Mesenchymal stem cell (in vitro differentiated cells and primary cell): Measurements from ENCODE around the gene SVEP1.
A peak's percentile ranks its signal among the peaks of the same experiment; 100 is the strongest.

Experiments used
- DNase-seq: peaks from one replicate; pipeline ENCODE4 v3.0.0-alpha.2; 2013
- H2AFZ ChIP-seq: one replicate; pipeline ENCODE4 v1.6.1; 2013; ENCODE audit warnings: low read depth, mild to moderate bottlenecking, control low read depth, inconsistent platforms, low read length, moderate library complexity
- H2AK5ac ChIP-seq: 2 replicates; pipeline ENCODE4 v1.6.1; 2013; ENCODE audit warnings: low read length, moderate library complexity, mild to moderate bottlenecking, inconsistent platforms; ENCODE audit not compliant: severe bottlenecking
- H2BK120ac ChIP-seq: one replicate; pipeline ENCODE4 v1.6.1; 2013; ENCODE audit warnings: low read depth, mild to moderate bottlenecking, inconsistent platforms, low read length, moderate library complexity
- H2BK12ac ChIP-seq, 2 experiments: one replicate each; pipeline ENCODE4 v1.6.1; 2013; ENCODE audit warnings: inconsistent platforms in 2 of 2, low read length in 2 of 2, mild to moderate bottlenecking in 2 of 2, moderate library complexity in 2 of 2, control low read depth in 1 of 2
- H2BK15ac ChIP-seq: one replicate; pipeline ENCODE4 v1.6.1; 2013; ENCODE audit warnings: mild to moderate bottlenecking, low read depth, inconsistent platforms; ENCODE audit not compliant: poor library complexity, severe bottlenecking
- H2BK5ac ChIP-seq: 2 replicates; pipeline ENCODE4 v1.6.1; 2013; ENCODE audit warnings: low read depth, mild to moderate bottlenecking, low read length, control low read depth, inconsistent platforms; ENCODE audit not compliant: poor library complexity, severe bottlenecking
- H3K14ac ChIP-seq, 2 experiments: one replicate each; pipeline ENCODE4 v1.6.1; 2013; ENCODE audit warnings: inconsistent platforms in 2 of 2, low read length in 2 of 2, control low read depth in 1 of 2, mild to moderate bottlenecking in 1 of 2, moderate library complexity in 1 of 2
- H3K18ac ChIP-seq, 2 experiments: one replicate each; pipeline ENCODE4 v1.6.1; 2013; ENCODE audit warnings: inconsistent platforms in 2 of 2, low read length in 2 of 2, control low read depth in 1 of 2, low read depth in 1 of 2, mild to moderate bottlenecking in 1 of 2
- H3K23ac ChIP-seq, 2 experiments: one replicate each; pipeline ENCODE4 v1.6.1; 2013; ENCODE audit warnings: inconsistent platforms in 2 of 2, low read length in 2 of 2, mild to moderate bottlenecking in 2 of 2, moderate library complexity in 2 of 2, control low read depth in 1 of 2
- H3K27ac ChIP-seq: 2 replicates; pipeline ENCODE4 v1.5.1; 2013; ENCODE audit warnings: mild to moderate bottlenecking, moderate library complexity, low read length, control low read depth, inconsistent platforms; ENCODE audit not compliant: poor library complexity, severe bottlenecking
- H3K27me3 ChIP-seq, 2 experiments: 2 replicates each; pipeline versions ENCODE4 v1.6.1 to v1.7.0; 2013; ENCODE audit warnings: low read length in 2 of 2, mild to moderate bottlenecking in 2 of 2, moderate library complexity in 2 of 2, control low read depth in 1 of 2, inconsistent platforms in 1 of 2; ENCODE audit not compliant: control insufficient read depth in 1 of 2, insufficient read depth in 1 of 2
- H3K36me3 ChIP-seq, 2 experiments: 2 replicates each; pipeline versions ENCODE4 v1.6.1 to v1.7.0; 2013; ENCODE audit warnings: low read length in 2 of 2, control low read depth in 1 of 2, inconsistent platforms in 1 of 2, low read depth in 1 of 2, mild to moderate bottlenecking in 1 of 2; ENCODE audit not compliant: insufficient read depth in 2 of 2, control insufficient read depth in 1 of 2
- H3K4ac ChIP-seq, 2 experiments: one replicate each; pipeline ENCODE4 v1.6.1; 2013; ENCODE audit warnings: inconsistent platforms in 2 of 2, low read length in 2 of 2, mild to moderate bottlenecking in 2 of 2, moderate library complexity in 2 of 2, control low read depth in 1 of 2, low read depth in 1 of 2
- H3K4me1 ChIP-seq: 2 replicates; pipeline ENCODE4 v1.6.1; 2013; ENCODE audit warnings: low read depth, low read length, control low read depth; ENCODE audit not compliant: control insufficient read depth, insufficient read depth
- H3K4me2 ChIP-seq: 2 replicates; pipeline ENCODE4 v1.6.1; 2013; ENCODE audit warnings: low read length, mild to moderate bottlenecking, inconsistent platforms; ENCODE audit not compliant: poor library complexity, severe bottlenecking
- H3K4me3 ChIP-seq, 2 experiments: 2 replicates each; pipeline versions ENCODE4 v1.5.1 to v1.7.0; 2013; ENCODE audit warnings: low read length in 2 of 2, mild to moderate bottlenecking in 2 of 2, control low read depth in 1 of 2, low read depth in 1 of 2; ENCODE audit not compliant: insufficient read depth in 1 of 2
- H3K79me1 ChIP-seq: replicated peaks from 2 replicates; pipeline ENCODE4 v1.6.1; 2013; ENCODE audit warnings: mild to moderate bottlenecking, control low read depth, low read length, inconsistent platforms; ENCODE audit not compliant: poor library complexity, severe bottlenecking
- H3K9ac ChIP-seq: 2 replicates; pipeline ENCODE4 v1.7.0; 2013; ENCODE audit warnings: mild to moderate bottlenecking, low read length, moderate library complexity
- H3K9me3 ChIP-seq: 2 replicates; pipeline ENCODE4 v1.7.0; 2013; ENCODE audit warnings: mild to moderate bottlenecking, low read length; ENCODE audit not compliant: control insufficient read depth
- H4K8ac ChIP-seq: one replicate; pipeline ENCODE4 v1.6.1; 2013; ENCODE audit warnings: inconsistent platforms, mild to moderate bottlenecking, low read length, moderate library complexity
- H4K91ac ChIP-seq: one replicate; pipeline ENCODE4 v1.6.1; 2013; ENCODE audit warnings: mild to moderate bottlenecking, low read length, inconsistent platforms
- WGBS: methylation state at CpG from one replicate; pipeline ENCODE4 v1.1.7; 2013; ENCODE audit warnings: mixed read lengths; 5-methylcytosine and 5-hydroxymethylcytosine counted together

The SVEP1 gene

GRCh38 chr9:110464321-110464720 is 115.2 kb downstream of the SVEP1 start:
- peak; percentile 10 for DNase-seq
- 50% methylated on average over 1 of the region's 1 CpG for WGBS

GRCh38 chr9:110463499-110463898 is 116.0 kb downstream of the SVEP1 start:
- Histone ChIP-seq H3K4ac (no peak overlapping the region), H3K27me3 (no peaks in the 10 kb centered on the region), H3K18ac (no peak overlapping the region), H2BK120ac (no peak overlapping the region), H3K9ac (no peak overlapping the region), H3K4me1 (no peaks in the 10 kb centered on the region), H3K23ac (no peak overlapping the region), H2BK15ac (no peak overlapping the region), H3K4me2 (no peak overlapping the region), H3K36me3 (peaks cover 0 to 41% of the 10 kb centered on the region in 2 experiments), H3K14ac (no peak overlapping the region), H4K91ac (no peak overlapping the region), H2AK5ac (no peak overlapping the region), H2BK5ac (no peak overlapping the region), H3K9me3 (no peaks in the 10 kb centered on the region), H3K4me3 (no peak overlapping the region), H3K27ac (no peak overlapping the region), H3K79me1 (no peaks in the 10 kb centered on the region), H4K8ac (no peak overlapping the region), H2AFZ (no peak overlapping the region), H2BK12ac (no peak overlapping the region)
- no peak for DNase-seq
- WGBS, result 93% methylated on average over 3 of the region's 3 CpGs

More at GRCh38 chr9:110464321-110464720, 115.2 kb downstream of the SVEP1 start:
- no peak overlapping the region for H3K23ac ChIP-seq
- H2AK5ac ChIP-seq, result no peak overlapping the region
- no peak overlapping the region for H2BK12ac ChIP-seq
- H3K36me3 ChIP-seq, result peaks cover 0 to 44% of the 10 kb centered on the region in 2 experiments
- H3K4me1 ChIP-seq, result no peaks in the 10 kb centered on the region
- H3K4me3 ChIP-seq, result no peak overlapping the region
- no peak overlapping the region for H4K8ac ChIP-seq
- H2BK15ac ChIP-seq, result no peak overlapping the region
- H3K14ac ChIP-seq, result no peak overlapping the region
- H3K4ac ChIP-seq, result no peak overlapping the region
- no peak overlapping the region for H4K91ac ChIP-seq
- no peaks in the 10 kb centered on the region for H3K9me3 ChIP-seq
- no peak overlapping the region for H3K9ac ChIP-seq
- H3K27me3 ChIP-seq, result no peaks in the 10 kb centered on the region
- no peak overlapping the region for H3K18ac ChIP-seq
- H3K79me1 ChIP-seq, result no peaks in the 10 kb centered on the region
- H2AFZ ChIP-seq, result no peak overlapping the region
- H2BK120ac ChIP-seq, result no peak overlapping the region
- H3K4me2 ChIP-seq, result no peak overlapping the region
- H3K27ac ChIP-seq, result no peak overlapping the region
- no peak overlapping the region for H2BK5ac ChIP-seq

DNA sequence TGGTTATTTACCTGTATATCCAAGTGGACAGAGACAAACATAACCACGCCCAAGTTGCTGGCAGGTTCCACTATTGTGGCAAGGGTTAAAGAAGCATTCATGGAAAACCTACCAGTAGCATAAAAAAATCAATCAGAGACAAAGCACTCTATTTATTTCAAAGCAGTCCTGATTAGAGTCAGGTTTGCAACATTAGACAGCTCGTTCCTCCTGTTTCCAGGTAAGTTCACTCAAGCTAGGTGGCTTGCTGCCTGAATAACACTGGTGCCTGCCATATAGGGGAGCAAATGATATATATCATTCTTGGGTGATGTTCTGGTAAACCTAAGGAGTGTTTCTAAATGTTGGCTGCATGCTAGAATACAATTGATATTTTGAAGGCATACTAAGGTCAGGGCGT is 122.3 kb downstream of the SVEP1 start:
- Histone ChIP-seq H3K18ac (no peak overlapping the region), H2BK12ac (no peak overlapping the region), H3K4me3 (no peak overlapping the region), H3K14ac (no peak overlapping the region), H3K4me2 (no peak overlapping the region), H2BK15ac (no peak overlapping the region), H3K27me3 (no peaks in the 10 kb centered on the region), H3K4ac (no peak overlapping the region), H3K27ac (no peak overlapping the region), H3K79me1 (no peaks in the 10 kb centered on the region), H2BK5ac (no peak overlapping the region), H3K4me1 (no peaks in the 10 kb centered on the region), H3K9me3 (no peaks in the 10 kb centered on the region), H4K91ac (no peak overlapping the region), H2AK5ac (no peak overlapping the region), H3K36me3 (peaks cover 0 to 42% of the 10 kb centered on the region in 2 experiments), H3K9ac (no peak overlapping the region), H4K8ac (no peak overlapping the region), H3K23ac (no peak overlapping the region), H2BK120ac (no peak overlapping the region), H2AFZ (no peak overlapping the region)
- 95% methylated on average over 2 of the region's 3 CpGs for WGBS
- no peak for DNase-seq

- Histone ChIP-seq H4K8ac (no peak overlapping the region), H3K4ac (no peak overlapping the region), H3K23ac (no peak overlapping the region), H3K14ac (no peak overlapping the region), H4K91ac (no peak overlapping the region), H3K9ac (no peak overlapping the region), H3K79me1 (no peaks in the 10 kb centered on the region), H2AK5ac (no peak overlapping the region), H2BK12ac (no peak overlapping the region), H3K18ac (no peak overlapping the region), H3K9me3 (no peaks in the 10 kb centered on the region), H3K36me3 (peaks cover 0 to 42% of the 10 kb centered on the region in 2 experiments), H2AFZ (no peak overlapping the region), H3K27me3 (no peaks in the 10 kb centered on the region), H2BK120ac (no peak overlapping the region), H3K27ac (no peak overlapping the region), H3K4me1 (no peaks in the 10 kb centered on the region), H3K4me3 (no peak overlapping the region), H2BK15ac (no peak overlapping the region), H2BK5ac (no peak overlapping the region), H3K4me2 (no peak overlapping the region)
- WGBS, result 43% methylated on average over 1 of the region's 1 CpG
- DNase-seq, result no peak
These were observed 122.9 kb downstream of the SVEP1 start for GRCh38 chr9:110456681-110457080.
